Activated naive CD8-positive, alpha-beta T cell treated with anti-CD3 and anti-CD28 coated beads, Interleukin-2, amount 10 ng/mL, durations not matched to agents 7 days and 5 days (primary cell): ENCODE data around the gene MOB1A. TPM values are rescaled to one million over a fixed set of nuclear protein-coding genes. Genes with fewer than 3 reads are reported as not detected.
"Not testable (repeated sequence)": the region's sequence is repeated elsewhere in the genome, so short reads cannot be mapped to it uniquely, and the experiment has no call there.

Experiments
- ATAC-seq: fragments of 150-1000 bp; cut with Tn5 transposase; one replicate; pipeline ENCODE4 v1.10.0; 2021; ENCODE audit warnings: low read depth, moderate library complexity
- POLR2A ChIA-PET: fragments of 350-600 bp; sonication (Branson Sonifier 250); formaldehyde crosslinking; loops from one replicate; lab custom pipeline; 2021; ENCODE audit warnings: antibody characterized with exemption; lab: Charles Lee
- DNase-seq: peaks from one replicate; pipeline ENCODE4 v3.0.0; 2021
- H3K27ac Mint-ChIP-seq: one replicate; pipeline ENCODE4 v1.8.0; 2022; ENCODE audit warnings: mild to moderate bottlenecking, mixed read lengths
- H3K27me3 Mint-ChIP-seq: one replicate; pipeline ENCODE4 v1.8.0; 2022; ENCODE audit warnings: mild to moderate bottlenecking, moderate library complexity, mixed read lengths
- H3K36me3 Mint-ChIP-seq: one replicate; pipeline ENCODE4 v1.8.0; 2021; ENCODE audit warnings: mild to moderate bottlenecking, mixed read lengths
- H3K4me1 Mint-ChIP-seq: one replicate; pipeline ENCODE4 v1.8.0; 2021; ENCODE audit warnings: mixed read lengths
- H3K4me3 Mint-ChIP-seq: one replicate; pipeline ENCODE4 v1.8.0; 2022; ENCODE audit warnings: mild to moderate bottlenecking, moderate library complexity, mixed read lengths
- H3K9me3 Mint-ChIP-seq: one replicate; pipeline ENCODE4 v1.8.0; 2021; ENCODE audit warnings: mixed read lengths
- total RNA-seq, 2 experiments: library from RNA; stranded (reverse); gene quantifications; one replicate each; pipeline ENCODE4 v1.2.3, GENCODE V29; 2021

Gene MOB1A
- 100 to 1,000 TPM; 178 TPM for total RNA-seq

GRCh38 chr2:74178211-74179062 lies at the start of gene MOB1A:
Gene MOB1A, minus strand, starts transcription at chr2:74178879. Its CDS starts 205 bp downstream, at chr2:74178674.
- DNase-seq (peak; percentile 98), ATAC-seq (peak; percentile 86)
- POLR2A ChIA-PET: interaction anchor here (0.7 to 8.2 kb wide), 36 partner anchors 9 to 945 kb away, joined by 3 to 276 read pairs (median 6); partner anchors contain the start of genes BOLA3, C2orf81, CCT7 and DGUOK
- Mint-ChIP-seq H3K27ac (peak within 1 kb of the TSS; percentile 92), H3K9me3 (no peaks in the 10 kb centered on the region), H3K36me3 (peaks cover 25% of the 10 kb centered on the region), H3K27me3 (no peaks in the 10 kb centered on the region), H3K4me3 (peak within 1 kb of the TSS; percentile 91), H3K4me1 (peaks cover 31% of the 10 kb centered on the region)

- Mint-ChIP-seq H3K4me1 (peaks cover 5% of the 10 kb centered on the region), H3K4me3 (no peak overlapping the region), H3K36me3 (peaks cover 4% of the 10 kb centered on the region), H3K27me3 (no peaks in the 10 kb centered on the region), H3K9me3 (no peaks in the 10 kb centered on the region), H3K27ac (no peak overlapping the region)
- ATAC-seq: no peak
- DNase-seq: no peak
- POLR2A ChIA-PET: no interaction called here
Measured at GRCh38 chr2:74227646-74228045, 49.0 kb upstream of the MOB1A start.

GRCh38 chr2:74226648-74227213 lies 48.1 kb upstream of the MOB1A start:
- ATAC-seq: no peak
- Mint-ChIP-seq H3K9me3 (no peaks in the 10 kb centered on the region), H3K36me3 (peaks cover 5% of the 10 kb centered on the region), H3K4me3 (no peak overlapping the region), H3K27ac (no peak overlapping the region), H3K4me1 (peaks cover 6% of the 10 kb centered on the region), H3K27me3 (no peaks in the 10 kb centered on the region)
- POLR2A ChIA-PET: no interaction called here
- DNase-seq: no peak

GRCh38 chr2:74225698-74226459 lies 47.2 kb upstream of the MOB1A start:
- DNase-seq (no peak), ATAC-seq (no peak)
- H3K4me1 Mint-ChIP-seq: peaks cover 7% of the 10 kb centered on the region
- no peak overlapping the region for H3K27ac Mint-ChIP-seq
- H3K27me3 Mint-ChIP-seq: no peaks in the 10 kb centered on the region
- H3K9me3 Mint-ChIP-seq: no peaks in the 10 kb centered on the region
- H3K4me3 Mint-ChIP-seq: no peak overlapping the region
- H3K36me3 Mint-ChIP-seq: peaks cover 5% of the 10 kb centered on the region
- POLR2A ChIA-PET: no interaction called here

GRCh38 chr2:74223941-74224770 lies 45.5 kb upstream of the MOB1A start:
- POLR2A ChIA-PET: interaction anchor here (0.6 kb wide), 1 partner anchor 189 kb away, joined by 4 read pairs; no protein-coding TSS in a partner anchor
- Mint-ChIP-seq H3K27ac (no peak overlapping the region), H3K4me3 (no peak overlapping the region), H3K4me1 (peaks cover 10% of the 10 kb centered on the region), H3K9me3 (no peaks in the 10 kb centered on the region), H3K27me3 (no peaks in the 10 kb centered on the region), H3K36me3 (peaks cover 9% of the 10 kb centered on the region)
- no peak for DNase-seq
- no peak for ATAC-seq

- H3K27me3 Mint-ChIP-seq: no peaks in the 10 kb centered on the region
- POLR2A ChIA-PET: no interaction called here
Measured at GRCh38 chr2:74222300-74222650, 43.6 kb upstream of the MOB1A start.

GRCh38 chr2:74221604-74222299 lies 43.1 kb upstream of the MOB1A start:
- peaks cover 11% of the 10 kb centered on the region for H3K4me1 Mint-ChIP-seq
- DNase-seq: no peak
- no peaks in the 10 kb centered on the region for H3K27me3 Mint-ChIP-seq
- H3K27ac Mint-ChIP-seq: no peak overlapping the region
- H3K9me3 Mint-ChIP-seq: no peaks in the 10 kb centered on the region
- H3K4me3 Mint-ChIP-seq: no peak overlapping the region
- no peak for ATAC-seq
- H3K36me3 Mint-ChIP-seq: peaks cover 13% of the 10 kb centered on the region
- POLR2A ChIA-PET: no interaction called here

More at GRCh38 chr2:74222300-74222650, 43.6 kb upstream of the MOB1A start:
- Mint-ChIP-seq H3K36me3 (peaks cover 13% of the 10 kb centered on the region), H3K27ac (no peak overlapping the region), H3K9me3 (no peaks in the 10 kb centered on the region), H3K4me3 (no peak overlapping the region), H3K4me1 (peaks cover 11% of the 10 kb centered on the region)
- no peak for ATAC-seq
- DNase-seq: no peak

- no peaks in the 10 kb centered on the region for H3K9me3 Mint-ChIP-seq
- H3K4me1 Mint-ChIP-seq: peaks cover 11% of the 10 kb centered on the region
- DNase-seq (no peak), ATAC-seq (no peak)
- POLR2A ChIA-PET: no interaction called here
- no peaks in the 10 kb centered on the region for H3K27me3 Mint-ChIP-seq
- H3K4me3 Mint-ChIP-seq: no peak overlapping the region
- peaks cover 16% of the 10 kb centered on the region for H3K36me3 Mint-ChIP-seq
- no peak overlapping the region for H3K27ac Mint-ChIP-seq
Measured at GRCh38 chr2:74221091-74221490, 42.4 kb upstream of the MOB1A start.

GRCh38 chr2:74219846-74220486 lies 41.3 kb upstream of the MOB1A start:
- POLR2A ChIA-PET: no interaction called here
- H3K9me3 Mint-ChIP-seq: no peaks in the 10 kb centered on the region
- peaks cover 11% of the 10 kb centered on the region for H3K4me1 Mint-ChIP-seq
- no peak overlapping the region for H3K4me3 Mint-ChIP-seq
- ATAC-seq (no peak), DNase-seq (no peak)
- peaks cover 20% of the 10 kb centered on the region for H3K36me3 Mint-ChIP-seq
- H3K27ac Mint-ChIP-seq: no peak overlapping the region
- no peaks in the 10 kb centered on the region for H3K27me3 Mint-ChIP-seq

- Mint-ChIP-seq H3K4me3 (no peak overlapping the region), H3K27me3 (no peaks in the 10 kb centered on the region), H3K9me3 (no peaks in the 10 kb centered on the region), H3K36me3 (peaks cover 19% of the 10 kb centered on the region), H3K27ac (no peak overlapping the region), H3K4me1 (peaks cover 4% of the 10 kb centered on the region)
- POLR2A ChIA-PET: interaction anchor here (1.6 to 2.0 kb wide), 2 partner anchors 10 to 38 kb away, joined by 7 to 9 read pairs; partner anchors contain the start of gene MOB1A
- DNase-seq (no peak), ATAC-seq (no peak)
Measured at GRCh38 chr2:74216642-74217041, 38.0 kb upstream of the MOB1A start.

GRCh38 chr2:74215771-74216170 lies 37.1 kb upstream of the MOB1A start:
- POLR2A ChIA-PET: interaction anchor here (0.8 to 2.0 kb wide), 3 partner anchors 9 to 57 kb away, joined by 4 to 9 read pairs (median 7); partner anchors contain the start of gene MOB1A
- H3K27me3 Mint-ChIP-seq, H3K27ac Mint-ChIP-seq, H3K4me3 Mint-ChIP-seq, H3K4me1 Mint-ChIP-seq, H3K9me3 Mint-ChIP-seq, DNase-seq, ATAC-seq: not testable (repeated sequence)
- H3K36me3 Mint-ChIP-seq: peaks cover 21% of the 10 kb centered on the region
